Stimulated activated naive CD8-positive, alpha-beta T cell treated with anti-CD3 and anti-CD28 coated beads, Interleukin-15, amount 100 ng/mL, for 72 hours (primary cell): ENCODE results near the gene ADAMTS7.

Source experiments
- ATAC-seq: fragments of 150-1000 bp; cut with Tn5 transposase; 2 replicates; pipeline ENCODE4 v1.10.0; 2021; ENCODE audit warnings: mild to moderate bottlenecking, moderate library complexity
- DNase-seq, 2 donors: peaks; one replicate each; pipeline ENCODE4 v3.0.0; 2021 to 2022
- H3K27ac Mint-ChIP-seq, 2 donors: one replicate each; pipeline ENCODE4 v1.8.0; 2022; ENCODE audit warnings: mild to moderate bottlenecking in 2 of 2, mixed read lengths in 2 of 2, moderate library complexity in 2 of 2
- H3K27me3 Mint-ChIP-seq: one replicate; pipeline ENCODE4 v1.8.0; 2022; ENCODE audit warnings: mixed read lengths
- H3K4me1 Mint-ChIP-seq: one replicate; pipeline ENCODE4 v1.8.0; 2022; ENCODE audit warnings: mild to moderate bottlenecking, mixed read lengths
- H3K4me3 Mint-ChIP-seq, 2 donors: one replicate each; pipeline ENCODE4 v1.8.0; 2022; ENCODE audit warnings: mild to moderate bottlenecking in 2 of 2, mixed read lengths in 2 of 2, moderate library complexity in 1 of 2
- H3K9me3 Mint-ChIP-seq, 2 donors: one replicate each; pipeline ENCODE4 v1.8.0; 2022; ENCODE audit warnings: mixed read lengths in 2 of 2

ADAMTS7 gene

DNA sequence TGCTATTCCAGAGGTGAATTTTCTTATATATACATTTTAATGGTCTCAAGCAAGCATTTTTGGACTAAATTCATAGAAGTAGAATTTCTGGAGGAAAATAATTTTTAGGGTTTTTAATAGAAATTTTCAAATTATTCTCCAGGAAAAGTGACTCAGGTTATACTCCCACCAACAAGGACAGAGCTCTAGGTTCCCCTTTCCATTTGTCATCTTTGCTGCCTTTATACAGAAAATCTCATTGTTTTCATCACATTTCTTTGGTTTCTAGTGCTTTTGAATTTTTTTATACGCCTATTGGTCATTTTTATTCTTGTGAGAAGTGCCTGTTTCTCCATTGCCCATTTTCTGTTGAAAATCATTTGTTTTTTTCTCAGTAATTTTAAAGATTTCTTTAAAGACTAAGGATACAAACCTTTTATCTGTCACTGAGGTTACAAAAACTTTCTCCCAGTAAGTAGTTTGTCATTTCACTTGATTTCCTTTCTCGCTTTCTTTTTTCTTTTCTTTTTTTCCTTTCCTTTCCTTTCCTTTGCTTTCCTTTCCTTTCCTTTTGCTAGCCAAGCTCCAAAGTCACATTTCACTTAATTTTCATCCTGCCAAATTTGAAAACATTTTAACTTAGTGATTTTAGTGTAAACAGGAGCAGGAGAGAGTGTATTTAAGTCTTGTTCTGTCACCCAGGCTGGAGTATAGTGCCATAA lies 93.2 kb downstream of the ADAMTS7 start:
- H3K27ac Mint-ChIP-seq = no peak overlapping the region

DNA sequence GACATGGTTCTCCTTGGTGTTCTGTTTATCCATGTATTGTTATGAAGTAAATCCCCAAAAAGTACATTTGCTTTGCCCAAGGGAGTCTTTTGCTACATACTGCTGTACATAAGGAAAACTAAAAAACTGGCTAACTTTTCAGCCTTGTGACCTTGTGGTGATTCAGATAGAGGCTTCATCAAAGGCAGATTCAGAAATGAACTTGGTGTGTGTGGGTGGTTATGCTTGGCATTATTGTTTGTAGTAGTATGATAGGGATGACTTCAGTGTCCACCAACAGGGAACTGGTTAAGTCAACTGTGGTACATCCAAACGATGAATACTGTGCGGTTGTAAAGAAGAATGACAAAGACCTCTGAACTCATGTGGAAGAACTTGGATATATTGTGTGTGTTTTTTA lies 94.6 kb downstream of the ADAMTS7 start:
- ATAC-seq (no peak), DNase-seq (no peak)
- Mint-ChIP-seq H3K9me3 (no peaks in the 10 kb centered on the region), H3K27me3 (peaks cover 22% of the 10 kb centered on the region), H3K4me3 (no peak overlapping the region), H3K4me1 (no peaks in the 10 kb centered on the region), H3K27ac (no peak overlapping the region)

More for the DNA sequence above, 93.2 kb downstream of the ADAMTS7 start:
- no peaks in the 10 kb centered on the region for H3K9me3 Mint-ChIP-seq
- H3K4me1 Mint-ChIP-seq = no peaks in the 10 kb centered on the region
- no peak for ATAC-seq
- DNase-seq = no peak
- H3K4me3 Mint-ChIP-seq = no peak overlapping the region
- peaks cover 22% of the 10 kb centered on the region for H3K27me3 Mint-ChIP-seq

DNA sequence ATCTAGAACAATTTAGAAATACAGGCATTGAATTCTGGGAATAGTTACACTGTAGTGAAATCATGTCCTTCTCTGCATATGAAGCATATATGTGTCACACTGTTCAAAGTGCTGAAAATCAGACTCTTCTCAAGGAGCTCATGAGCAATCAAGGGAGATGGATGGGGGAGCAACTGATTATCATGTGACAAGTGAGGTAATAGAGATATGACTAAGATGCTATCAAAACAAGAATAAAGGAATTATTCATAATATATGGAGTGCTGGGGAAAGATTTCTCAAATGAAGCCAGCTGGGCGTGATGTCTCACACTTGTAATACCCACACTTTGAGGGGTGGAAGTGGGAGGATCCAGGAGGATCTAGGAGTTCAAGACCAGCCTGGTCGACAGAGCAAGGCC lies 95.3 kb downstream of the ADAMTS7 start:
- Mint-ChIP-seq H3K27ac (no peak overlapping the region), H3K4me3 (no peak overlapping the region), H3K4me1 (no peaks in the 10 kb centered on the region), H3K9me3 (no peaks in the 10 kb centered on the region), H3K27me3 (peaks cover 22% of the 10 kb centered on the region)
- DNase-seq = no peak
- ATAC-seq = no peak

DNA sequence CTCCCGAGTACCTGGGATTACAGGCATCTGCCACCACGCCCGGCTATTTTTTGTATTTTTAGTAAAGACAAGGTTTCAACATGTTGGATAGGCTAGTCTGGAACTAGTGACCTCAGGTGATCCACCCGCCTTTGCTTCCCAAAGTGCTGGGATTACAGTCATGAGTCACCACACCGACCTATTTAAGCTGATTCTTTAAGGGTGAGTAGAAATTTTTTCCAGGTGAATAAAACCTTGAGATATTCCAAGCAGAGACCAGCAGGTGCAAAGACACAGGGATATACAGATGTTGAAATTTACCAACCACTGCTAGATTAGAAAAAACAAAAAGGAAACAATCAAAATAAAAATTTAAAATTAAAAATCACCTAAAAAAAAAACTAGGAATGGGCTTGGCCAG lies 95.8 kb downstream of the ADAMTS7 start:
- no peak overlapping the region for H3K27ac Mint-ChIP-seq
- ATAC-seq = no peak
- peaks cover 22% of the 10 kb centered on the region for H3K27me3 Mint-ChIP-seq
- H3K4me3 Mint-ChIP-seq = no peak overlapping the region
- no peaks in the 10 kb centered on the region for H3K9me3 Mint-ChIP-seq
- DNase-seq = no peak
- no peaks in the 10 kb centered on the region for H3K4me1 Mint-ChIP-seq

DNA sequence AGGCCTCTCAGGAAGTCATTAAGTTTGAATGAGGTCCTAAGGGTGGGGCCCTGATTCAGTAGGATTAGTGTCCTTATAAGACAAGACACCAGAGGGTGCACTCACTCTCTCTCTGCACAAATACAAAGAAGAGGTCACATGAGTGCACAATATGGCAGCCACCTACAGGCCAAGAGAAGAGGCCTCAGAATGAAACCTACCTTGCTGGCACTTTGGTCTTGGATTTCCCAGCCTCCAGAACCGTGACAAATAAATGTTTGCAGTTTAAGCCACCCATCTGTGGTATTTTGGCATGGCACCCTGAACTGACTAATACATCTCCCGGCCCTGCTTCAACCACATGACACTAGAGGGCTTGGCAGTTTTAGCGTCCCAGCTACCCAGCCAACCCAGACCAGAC lies 96.4 kb downstream of the ADAMTS7 start:
- Mint-ChIP-seq H3K27me3 (peaks cover 20% of the 10 kb centered on the region), H3K4me3 (no peak overlapping the region), H3K4me1 (no peaks in the 10 kb centered on the region), H3K27ac (no peak overlapping the region), H3K9me3 (no peaks in the 10 kb centered on the region)
- DNase-seq = no peak
- peak; percentile 52 for ATAC-seq

DNA sequence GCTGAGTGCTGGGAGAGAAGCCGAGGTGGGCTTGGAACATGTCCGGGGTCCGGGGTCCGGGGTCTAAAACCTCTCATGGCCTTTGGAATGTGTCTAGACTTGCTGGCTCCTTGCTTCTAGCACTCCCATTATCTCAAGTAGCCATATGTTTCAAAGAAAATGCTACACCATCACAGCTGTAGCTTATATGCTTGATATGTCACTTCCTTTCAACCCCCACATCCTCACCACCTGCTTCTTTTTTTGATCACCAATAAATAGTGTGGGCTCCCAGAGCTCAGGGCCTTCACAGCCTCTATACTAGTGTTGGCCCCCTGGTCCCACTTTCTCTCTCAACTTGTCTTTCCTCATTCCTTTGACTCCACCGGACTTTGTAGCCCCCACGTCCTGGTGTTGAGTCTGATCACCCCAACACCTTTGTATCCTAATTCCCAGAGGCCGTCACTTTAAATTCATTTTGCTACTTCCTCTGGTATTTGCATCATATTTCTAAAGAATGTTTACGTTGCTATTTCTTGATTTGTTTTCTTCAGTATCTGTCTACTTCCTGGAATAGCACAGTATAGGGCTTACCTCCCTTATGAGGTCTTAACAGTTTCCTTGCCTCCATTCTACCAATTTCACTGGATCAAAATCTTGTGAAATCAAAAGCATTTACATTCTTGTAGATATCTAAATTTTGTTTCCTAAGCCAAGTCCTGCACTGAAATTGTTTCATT lies 98.3 kb downstream of the ADAMTS7 start:
- DNase-seq (no peak), ATAC-seq (no peak)
- Mint-ChIP-seq H3K9me3 (no peaks in the 10 kb centered on the region), H3K27me3 (peaks cover 14% of the 10 kb centered on the region), H3K4me1 (peaks cover 8% of the 10 kb centered on the region), H3K4me3 (no peak overlapping the region), H3K27ac (no peak overlapping the region)

DNA sequence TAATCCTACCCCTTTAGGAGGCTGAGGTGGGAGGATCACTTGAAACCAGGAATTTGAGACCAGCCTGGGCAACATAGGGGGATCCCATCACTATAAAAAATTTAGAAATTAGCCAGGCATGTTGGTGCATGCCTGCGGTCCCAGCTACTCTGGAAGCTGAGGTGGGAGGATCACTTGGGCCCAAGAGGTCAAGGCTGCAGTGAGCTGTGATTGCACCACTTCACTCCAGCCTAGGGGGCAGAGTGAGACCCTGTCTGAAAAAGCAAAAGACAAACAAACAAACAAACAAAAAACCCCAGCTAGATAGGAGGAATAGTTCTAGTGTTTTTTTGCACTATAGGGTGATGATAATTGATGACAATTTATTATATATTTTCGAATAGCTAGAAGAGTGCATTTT lies 99.6 kb downstream of the ADAMTS7 start:
- Mint-ChIP-seq H3K9me3 (no peaks in the 10 kb centered on the region), H3K27me3 (peaks cover 25% of the 10 kb centered on the region)
- no peak for DNase-seq

DNA sequence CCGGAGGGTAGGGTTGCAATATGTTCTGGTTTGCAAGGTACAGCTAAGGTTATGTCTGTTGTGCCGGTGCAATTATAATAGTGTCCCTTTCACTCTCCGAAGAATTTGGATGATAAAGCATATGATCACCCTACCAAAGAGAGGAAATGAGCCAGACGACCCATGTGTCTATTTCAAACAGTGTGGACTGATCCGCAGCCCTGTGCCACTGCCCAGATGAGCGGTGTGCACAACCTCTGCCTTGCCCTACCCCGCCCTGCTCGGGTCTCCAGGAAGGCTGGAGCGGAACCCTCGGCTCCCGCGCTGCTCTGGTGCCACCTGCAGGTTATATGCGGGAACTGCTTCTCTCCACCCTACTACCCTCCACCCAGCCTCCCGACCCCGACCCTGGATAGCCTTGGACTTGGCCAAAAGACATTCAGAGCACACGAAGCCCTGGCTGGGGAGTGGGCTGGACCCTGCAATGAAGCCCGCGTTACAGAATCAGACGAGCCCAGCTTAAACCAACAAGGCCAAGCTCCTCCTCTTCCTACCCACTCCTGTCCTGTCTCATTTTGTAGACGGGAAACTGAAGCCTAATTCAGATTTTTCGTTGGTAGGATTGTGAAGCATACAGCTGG lies 101.9 kb downstream of the ADAMTS7 start:
- Mint-ChIP-seq H3K4me3 (peak overlapping the region in 1 of 2 donors; percentile 40), H3K9me3 (peaks cover 0 to 3% of the 10 kb centered on the region in 2 donors), H3K4me1 (peaks cover 10% of the 10 kb centered on the region), H3K27ac (no peak overlapping the region), H3K27me3 (peaks cover 39% of the 10 kb centered on the region)
- DNase-seq = peak; percentile 67 to 69
- ATAC-seq = peak; percentile 98

More for the DNA sequence above, 99.6 kb downstream of the ADAMTS7 start:
- H3K27ac Mint-ChIP-seq = no peak overlapping the region
- peaks cover 8% of the 10 kb centered on the region for H3K4me1 Mint-ChIP-seq
- ATAC-seq = no peak
- H3K4me3 Mint-ChIP-seq = no peak overlapping the region
